PC-3 (cell line): ENCODE measurements around the gene IRF9.

Experiments used
- CTCF ChIP-seq: fragments of 300-600 bp; sonication (generic); conservative IDR thresholded peaks from 2 replicates; pipeline ENCODE4 v1.5.1; 2017; ENCODE audit warnings: antibody characterized with exemption, low read depth, mild to moderate bottlenecking, low read length
- EZH2 ChIP-seq: fragments of 300-600 bp; sonication (generic); IDR thresholded peaks from one replicate; pipeline ENCODE4 v1.6.1; 2017; ENCODE audit warnings: antibody characterized with exemption, mild to moderate bottlenecking, low read length; ENCODE audit not compliant: unreplicated experiment

- TF ChIP-seq CTCF (no peak), EZH2 (no peak)
Measured at GRCh38 chr14:24113379-24113800, 47.7 kb upstream of the IRF9 start.
